Erythroblast (primary cell): ENCODE data around the gene TAAR5.

ENCODE experiments used
- GATA1 ChIP-seq: IDR thresholded peaks from 2 replicates; pipeline ENCODE4 v1.6.1; 2011; ENCODE audit warnings: low read depth, mild to moderate bottlenecking, control low read depth, low read length, moderate library complexity
- POLR2A ChIP-seq: IDR thresholded peaks from 2 replicates; pipeline ENCODE4 v1.6.1; 2011; ENCODE audit warnings: mild to moderate bottlenecking, low read length

DNA sequence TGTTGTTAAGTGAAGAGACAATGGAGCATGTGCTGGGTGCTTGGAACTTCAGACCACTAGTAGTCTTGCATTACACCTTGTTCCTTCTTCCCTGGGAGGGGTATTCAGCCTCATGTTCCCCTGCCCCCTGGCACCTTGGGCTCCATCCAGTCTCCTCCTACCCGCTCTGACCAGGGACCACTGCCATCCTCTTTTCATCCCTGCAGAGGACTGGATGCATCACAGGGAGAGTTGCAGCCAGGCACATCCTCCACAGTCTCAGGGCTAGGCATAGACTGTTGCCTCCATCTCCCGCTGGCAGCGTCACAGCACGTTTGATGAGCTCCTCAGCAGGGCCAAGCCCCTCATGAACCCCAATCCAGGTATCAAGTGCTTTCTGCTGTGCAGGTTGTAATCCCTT lies 38.3 kb downstream of the TAAR5 start:
- no peak for TF ChIP-seq POLR2A
- no peak for TF ChIP-seq GATA1
